ENCODE results near the gene HORMAD2.
"Not testable (repeated sequence)": the region's sequence is repeated elsewhere in the genome, so short reads cannot be mapped to it uniquely, and the experiment has no call there.

The HORMAD2 gene

DNA sequence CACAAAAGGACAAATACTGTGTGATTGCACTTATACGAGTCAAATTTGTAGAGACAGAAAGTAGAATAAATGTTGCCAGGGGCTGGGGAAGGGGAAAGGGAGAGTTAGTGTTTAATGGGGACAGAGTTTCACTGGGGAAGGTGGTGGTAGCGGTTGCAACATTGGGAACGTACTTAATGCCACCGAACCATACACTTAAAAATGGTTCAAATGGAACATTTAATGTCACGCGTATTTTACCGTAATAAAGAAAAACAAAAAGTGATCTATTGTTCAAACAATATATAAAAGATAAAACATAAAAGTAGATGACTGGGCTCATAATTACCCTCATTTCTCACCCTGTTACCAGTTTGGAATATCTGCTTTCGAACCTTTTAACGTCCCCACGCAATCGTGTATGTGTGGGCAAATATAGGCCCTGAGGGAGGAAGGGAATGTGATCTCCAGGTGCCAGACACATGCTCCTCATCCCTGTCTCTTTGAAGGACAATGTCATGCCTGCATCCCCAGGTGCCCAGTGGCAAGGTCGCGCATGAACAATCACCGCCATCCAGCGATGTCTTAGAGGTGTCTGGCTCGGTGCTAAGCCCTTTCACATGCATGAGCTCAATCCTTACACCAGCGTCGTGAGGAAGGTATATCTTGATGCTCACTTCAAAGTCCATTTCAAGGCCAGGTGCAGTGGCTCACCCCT is 131.0 kb downstream of the HORMAD2 start:
- no peak for DNase-seq (ENCODE audit: low read depth)
- H3K4me3 ChIP-seq (ENCODE audit: low read depth, low read length) = no peak overlapping the region
- TF ChIP-seq, protein P1, sequence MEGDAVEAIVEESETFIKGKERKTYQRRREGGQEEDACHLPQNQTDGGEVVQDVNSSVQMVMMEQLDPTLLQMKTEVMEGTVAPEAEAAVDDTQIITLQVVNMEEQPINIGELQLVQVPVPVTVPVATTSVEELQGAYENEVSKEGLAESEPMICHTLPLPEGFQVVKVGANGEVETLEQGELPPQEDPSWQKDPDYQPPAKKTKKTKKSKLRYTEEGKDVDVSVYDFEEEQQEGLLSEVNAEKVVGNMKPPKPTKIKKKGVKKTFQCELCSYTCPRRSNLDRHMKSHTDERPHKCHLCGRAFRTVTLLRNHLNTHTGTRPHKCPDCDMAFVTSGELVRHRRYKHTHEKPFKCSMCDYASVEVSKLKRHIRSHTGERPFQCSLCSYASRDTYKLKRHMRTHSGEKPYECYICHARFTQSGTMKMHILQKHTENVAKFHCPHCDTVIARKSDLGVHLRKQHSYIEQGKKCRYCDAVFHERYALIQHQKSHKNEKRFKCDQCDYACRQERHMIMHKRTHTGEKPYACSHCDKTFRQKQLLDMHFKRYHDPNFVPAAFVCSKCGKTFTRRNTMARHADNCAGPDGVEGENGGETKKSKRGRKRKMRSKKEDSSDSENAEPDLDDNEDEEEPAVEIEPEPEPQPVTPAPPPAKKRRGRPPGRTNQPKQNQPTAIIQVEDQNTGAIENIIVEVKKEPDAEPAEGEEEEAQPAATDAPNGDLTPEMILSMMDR (IDR thresholded peaks at IDR 0.05; ENCODE audit: insufficient read depth, low read depth, low read length, missing control alignments) = no peak

GRCh38 chr22:30212363-30212995 is 132.2 kb downstream of the HORMAD2 start:
- H3K4me3 ChIP-seq (ENCODE audit: low read depth, low read length) = no peak overlapping the region
- TF ChIP-seq, protein P1 (IDR thresholded peaks at IDR 0.05; ENCODE audit: insufficient read depth, low read depth, low read length, missing control alignments) = no peak
- DNase-seq (ENCODE audit: low read depth) = no peak

DNA sequence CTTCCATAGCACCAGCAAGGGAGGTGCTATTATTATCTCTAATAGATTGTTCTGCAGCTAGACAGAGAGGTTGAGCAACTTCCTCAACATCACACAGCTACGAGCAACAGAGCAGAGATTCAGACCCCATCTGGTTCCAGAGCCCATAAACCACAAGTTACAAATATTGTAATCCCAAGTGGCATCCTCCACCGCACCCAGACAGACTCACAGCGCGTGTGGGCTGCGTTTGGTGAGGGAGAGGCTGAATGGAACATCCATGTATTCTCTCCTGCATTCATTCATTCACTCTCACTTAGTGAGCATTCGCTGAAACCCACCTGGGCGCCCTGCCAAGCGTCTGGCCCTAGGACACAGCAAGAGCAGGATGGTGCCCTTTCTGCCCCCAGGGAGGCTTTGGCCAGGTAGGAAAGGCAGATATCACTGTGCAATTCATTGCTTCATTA is 132.8 kb downstream of the HORMAD2 start:
- DNase-seq (ENCODE audit: low read depth) = no peak
- TF ChIP-seq, protein P1 (IDR thresholded peaks at IDR 0.05; ENCODE audit: insufficient read depth, low read depth, low read length, missing control alignments) = no peak
- no peak overlapping the region for H3K4me3 ChIP-seq (ENCODE audit: low read depth, low read length)

DNA sequence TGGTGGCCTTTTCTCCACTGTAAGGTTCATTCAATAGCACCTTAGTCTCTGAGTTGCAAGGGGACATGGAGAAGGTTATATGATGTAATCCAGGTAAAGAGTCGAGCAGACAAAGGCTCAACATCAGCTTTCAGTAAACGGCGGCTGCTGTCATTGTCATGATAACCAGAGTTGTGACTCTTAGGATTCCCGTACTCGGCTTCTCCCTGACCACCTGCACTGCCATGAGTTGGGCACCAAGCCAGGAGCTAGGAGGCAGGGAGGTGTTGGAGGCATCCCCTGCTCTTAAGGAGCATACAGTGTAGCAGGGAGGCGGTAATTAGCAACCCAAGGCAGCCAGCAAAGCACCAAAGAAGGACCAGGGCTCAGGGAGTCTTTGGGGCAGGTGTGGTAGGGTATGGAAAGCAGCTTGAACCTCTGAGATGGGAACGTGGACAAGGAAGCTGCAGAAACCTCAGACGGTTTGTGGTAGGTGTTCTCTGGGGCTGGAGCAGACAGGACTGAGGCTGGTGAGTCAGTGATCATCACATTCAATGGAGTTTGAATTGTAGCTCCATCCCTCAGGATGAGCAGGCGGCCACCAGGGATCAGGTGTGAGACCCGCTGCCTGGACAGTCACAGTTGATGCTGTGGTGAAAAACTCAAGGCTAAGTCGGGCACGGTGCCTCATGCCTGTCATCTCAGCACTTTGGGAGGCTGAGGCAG is 134.6 kb downstream of the HORMAD2 start:
- H3K4me3 ChIP-seq (ENCODE audit: low read depth, low read length) = no peak overlapping the region
- TF ChIP-seq, protein P1 (IDR thresholded peaks at IDR 0.05; ENCODE audit: insufficient read depth, low read depth, low read length, missing control alignments) = no peak
- no peak for DNase-seq (ENCODE audit: low read depth)

GRCh38 chr22:30216272-30216671 is 136.0 kb downstream of the HORMAD2 start:
- not testable (repeated sequence) for DNase-seq (ENCODE audit: low read depth); H3K4me3 ChIP-seq (ENCODE audit: low read depth, low read length)

DNA sequence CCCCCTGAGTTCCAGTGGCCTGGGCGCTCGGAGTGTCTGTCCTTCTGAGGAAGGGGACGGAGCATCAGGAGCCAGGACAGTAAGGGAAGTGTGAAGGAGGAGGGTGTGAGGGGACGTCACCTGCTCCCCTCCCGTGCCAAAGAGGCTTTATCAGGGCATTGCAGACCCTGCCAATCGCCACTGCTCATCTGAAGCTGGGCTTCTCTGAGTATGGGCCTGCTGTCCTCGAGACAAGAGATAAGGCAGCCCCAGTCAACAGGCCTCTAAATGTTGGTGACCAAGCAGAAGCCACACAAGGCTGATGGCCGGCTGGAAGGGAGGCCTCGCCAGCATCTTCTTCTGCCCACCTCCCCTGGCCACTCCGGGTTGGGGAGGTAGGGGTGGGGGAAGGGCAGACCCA is 136.4 kb downstream of the HORMAD2 start:
- no peak for DNase-seq (ENCODE audit: low read depth)
- H3K4me3 ChIP-seq (ENCODE audit: low read depth, low read length) = no peak overlapping the region
- TF ChIP-seq, protein P1 (IDR thresholded peaks at IDR 0.05; ENCODE audit: insufficient read depth, low read depth, low read length, missing control alignments) = no peak
